Activated CD8-positive, alpha-beta T cell treated with anti-CD3 and anti-CD28 coated beads for 36 hours (primary cell): ENCODE results near the gene PCCA. TPM values are rescaled to one million over a fixed set of nuclear protein-coding genes. Genes with fewer than 3 reads are reported as not detected.

Source experiments
- ATAC-seq: fragments of 200-7000 bp; cut with Tn5 transposase; one replicate; pipeline ENCODE4 v1.10.0; 2021; ENCODE audit warnings: mild to moderate bottlenecking, moderate library complexity
- CTCF ChIA-PET: fragments of 350-600 bp; sonication (Branson Sonifier 250); formaldehyde crosslinking; loops from one replicate; lab custom pipeline; 2021; ENCODE audit warnings: antibody characterized with exemption; lab: Charles Lee
- POLR2A ChIA-PET: fragments of 350-600 bp; sonication (Branson Sonifier 250); formaldehyde crosslinking; loops from one replicate; lab custom pipeline; 2021; ENCODE audit warnings: antibody characterized with exemption; lab: Charles Lee
- DNase-seq: peaks from one replicate; pipeline ENCODE4 v3.0.0-alpha.2; 2020
- H3K27ac Mint-ChIP-seq: one replicate; pipeline ENCODE4 v1.8.0; 2021; ENCODE audit warnings: mild to moderate bottlenecking, mixed read lengths
- H3K27me3 Mint-ChIP-seq: one replicate; pipeline ENCODE4 v1.8.0; 2021; ENCODE audit warnings: mixed read lengths
- H3K36me3 Mint-ChIP-seq: one replicate; pipeline ENCODE4 v1.8.0; 2021; ENCODE audit warnings: low read depth, mixed read lengths
- H3K4me1 Mint-ChIP-seq: one replicate; pipeline ENCODE4 v1.8.0; 2021; ENCODE audit warnings: low read depth, mixed read lengths
- H3K4me3 Mint-ChIP-seq: one replicate; pipeline ENCODE4 v1.8.0; 2021; ENCODE audit warnings: mild to moderate bottlenecking, moderate library complexity, mixed read lengths
- H3K9me3 Mint-ChIP-seq: one replicate; pipeline ENCODE4 v1.8.0; 2021; ENCODE audit warnings: mixed read lengths
- CTCF ChIP-seq: fragments of 200-600 bp; IDR thresholded peaks from one replicate; pipeline ENCODE4 v1.8.0; 2022; ENCODE audit warnings: antibody characterized with exemption, mild to moderate bottlenecking
- intact Hi-C: fragments of 100-400 bp; cut with micrococcal nuclease; formaldehyde crosslinking; loops from one replicate; pipeline ENCODE4 v1.10.0; 2022
- total RNA-seq, 2 experiments: library from RNA; stranded (reverse); gene quantifications; one replicate each; pipeline ENCODE4 v1.2.3, GENCODE V29; 2021

The PCCA gene
- total RNA-seq, 2 experiments from 2014 or later = 8.4 to 9.2 TPM

GRCh38 chr13:100436099-100436498 is 347.2 kb downstream of the PCCA start:
- no peak for TF ChIP-seq CTCF

GRCh38 chr13:100438059-100438788 is 349.3 kb downstream of the PCCA start:
- no peaks in the 10 kb centered on the region for H3K27me3 Mint-ChIP-seq
- no peaks in the 10 kb centered on the region for H3K36me3 Mint-ChIP-seq
- CTCF ChIA-PET = no interaction called here
- H3K9me3 Mint-ChIP-seq = no peaks in the 10 kb centered on the region
- DNase-seq (no peak), ATAC-seq (no peak)
- H3K27ac Mint-ChIP-seq = no peak overlapping the region
- no peak for TF ChIP-seq CTCF
- no peak overlapping the region for H3K4me3 Mint-ChIP-seq
- peaks cover 16% of the 10 kb centered on the region for H3K4me1 Mint-ChIP-seq
- intact Hi-C loops = no loop called here
- POLR2A ChIA-PET = no interaction called here

More at GRCh38 chr13:100436099-100436498, 347.2 kb downstream of the PCCA start:
- H3K27me3 Mint-ChIP-seq = no peaks in the 10 kb centered on the region
- no peak overlapping the region for H3K4me3 Mint-ChIP-seq
- peaks cover 11% of the 10 kb centered on the region for H3K36me3 Mint-ChIP-seq
- intact Hi-C loops = no loop called here
- H3K9me3 Mint-ChIP-seq = peaks cover 10% of the 10 kb centered on the region
- no peak for ATAC-seq
- peaks cover 25% of the 10 kb centered on the region for H3K4me1 Mint-ChIP-seq
- no peak for DNase-seq
- POLR2A ChIA-PET = no interaction called here
- CTCF ChIA-PET = no interaction called here
- no peak overlapping the region for H3K27ac Mint-ChIP-seq

DNA sequence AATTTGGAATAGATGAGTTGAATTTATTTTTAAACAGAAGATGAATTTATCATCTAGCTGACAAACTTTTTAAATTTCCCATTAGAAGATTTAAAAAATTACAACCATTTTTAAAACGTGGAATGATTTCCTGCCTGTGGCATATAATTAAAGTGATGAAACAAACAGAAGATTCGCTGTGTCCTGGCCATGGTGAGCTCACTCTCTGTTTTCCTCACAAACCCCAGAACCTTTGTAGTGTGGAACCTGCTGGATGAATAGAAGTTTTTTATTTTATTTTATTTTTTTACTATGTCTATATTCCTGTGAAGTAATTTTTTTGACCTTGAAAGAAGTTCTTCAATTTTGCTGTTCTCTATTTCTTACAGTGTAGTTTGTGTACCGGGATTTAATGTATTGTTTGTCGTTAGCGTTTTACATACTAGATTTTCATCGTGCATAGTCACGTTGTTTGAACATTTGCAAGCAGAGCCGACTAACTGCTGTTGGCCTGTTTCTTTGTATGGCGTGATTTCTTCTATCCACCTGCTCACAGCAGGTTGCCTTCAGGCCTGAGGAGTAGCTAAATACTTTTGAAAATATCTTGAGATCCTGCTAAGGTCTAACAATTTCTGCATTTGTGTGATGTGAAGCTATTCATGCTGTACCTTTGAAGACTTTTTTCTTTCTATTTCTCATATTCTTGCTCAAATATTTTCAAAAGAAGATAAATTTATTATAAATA is 350.5 kb downstream of the PCCA start:
- CTCF ChIA-PET = no interaction called here
- Mint-ChIP-seq H3K36me3 (no peaks in the 10 kb centered on the region), H3K9me3 (no peaks in the 10 kb centered on the region), H3K4me1 (peaks cover 4% of the 10 kb centered on the region), H3K4me3 (no peak overlapping the region), H3K27me3 (no peaks in the 10 kb centered on the region), H3K27ac (no peak overlapping the region)
- intact Hi-C loops = no loop called here
- POLR2A ChIA-PET = no interaction called here
- no peak for DNase-seq
- no peak for ATAC-seq
- no peak for TF ChIP-seq CTCF

- POLR2A ChIA-PET = no interaction called here
- TF ChIP-seq CTCF = no peak
- H3K27ac Mint-ChIP-seq = no peak overlapping the region
- ATAC-seq = no peak
- no peaks in the 10 kb centered on the region for H3K9me3 Mint-ChIP-seq
- CTCF ChIA-PET = interaction anchor here (1.1 to 2.4 kb wide), 2 partner anchors 10 to 72 kb away, joined by 3 to 6 read pairs; no protein-coding TSS in a partner anchor
- no peaks in the 10 kb centered on the region for H3K4me1 Mint-ChIP-seq
- no peaks in the 10 kb centered on the region for H3K36me3 Mint-ChIP-seq
- intact Hi-C loops = no loop called here
- H3K27me3 Mint-ChIP-seq = no peaks in the 10 kb centered on the region
- no peak for DNase-seq
- H3K4me3 Mint-ChIP-seq = no peak overlapping the region
These were observed 352.0 kb downstream of the PCCA start for GRCh38 chr13:100440751-100441425.
